IMR-90 (cell line): Measurements from ENCODE around the gene MSH2.

Experiments
- CEBPB ChIP-seq: IDR thresholded peaks from 2 replicates; pipeline ENCODE4 v1.6.1; 2012; ENCODE audit warnings: low read depth, low read length, improper control_type of control experiment
- CHD1 ChIP-seq: IDR thresholded peaks from 2 replicates; pipeline ENCODE4 v1.6.1; 2012; ENCODE audit warnings: low read depth, low read length, improper control_type of control experiment
- FOS ChIP-seq: fragments of 150-350 bp; IDR thresholded peaks from 2 replicates; pipeline ENCODE4 v1.6.1; 2016; ENCODE audit warnings: low read depth, low read length
- MXI1 ChIP-seq: IDR thresholded peaks from 2 replicates; pipeline ENCODE4 v1.6.1; 2012; ENCODE audit warnings: low read depth, mild to moderate bottlenecking, low read length, moderate library complexity, borderline replicate concordance
- POLR2A ChIP-seq: IDR thresholded peaks from 2 replicates; pipeline ENCODE4 v1.6.1; 2012; ENCODE audit warnings: mild to moderate bottlenecking, low read depth, low read length
- RAD21 ChIP-seq: IDR thresholded peaks from 2 replicates; pipeline ENCODE4 v1.6.1; 2012; ENCODE audit warnings: low read length, improper control_type of control experiment
- RCOR1 ChIP-seq: IDR thresholded peaks from 2 replicates; pipeline ENCODE4 v1.6.1; 2012; ENCODE audit warnings: mild to moderate bottlenecking, low read length, improper control_type of control experiment; ENCODE audit not compliant: insufficient replicate concordance
- RFX5 ChIP-seq: IDR thresholded peaks from 2 replicates; pipeline ENCODE4 v1.8.0; 2012; ENCODE audit warnings: low read depth, mild to moderate bottlenecking, low read length, moderate library complexity
- SMC3 ChIP-seq: fragments of 150-350 bp; IDR thresholded peaks from 2 replicates; pipeline ENCODE4 v1.6.1; 2016; ENCODE audit warnings: low read depth, mild to moderate bottlenecking, antibody characterized with exemption, low read length, moderate library complexity
- USF2 ChIP-seq: fragments of 150-350 bp; IDR thresholded peaks from 2 replicates; pipeline ENCODE4 v1.6.1; 2017; ENCODE audit warnings: mild to moderate bottlenecking, antibody characterized with exemption, low read length, low read depth
- TF ChIP-seq, protein P1 (sequence below): conservative IDR thresholded peaks from 2 replicates; pipeline ENCODE4 v1.5.1; 2012; ENCODE audit warnings: mild to moderate bottlenecking, low read depth, low read length, improper control_type of control experiment

DNA sequence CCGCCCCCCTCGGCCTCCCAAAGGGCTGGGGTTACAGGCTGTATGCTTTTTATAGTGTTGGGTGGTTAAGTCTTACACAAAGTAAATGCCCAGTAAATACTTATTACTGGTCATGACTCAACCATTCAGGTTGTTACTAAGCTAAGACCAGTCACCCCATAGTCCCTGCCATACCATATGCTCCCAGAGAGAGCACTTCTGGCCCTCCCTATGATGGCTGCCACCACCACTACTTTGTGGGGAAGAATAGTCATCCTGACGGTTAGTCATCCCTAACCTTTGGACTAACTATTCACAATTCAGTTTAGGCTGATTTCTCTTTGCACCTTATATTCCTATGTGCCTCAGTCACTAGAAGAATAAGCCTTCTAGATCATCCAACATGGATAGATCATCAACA lies 42.0 kb upstream of the MSH2 start:
- TF ChIP-seq POLR2A (no peak), USF2 (no peak), RCOR1 (no peak), SMC3 (no peak), FOS (peak; percentile 25; the same call in 1 of the 2 replicates), CEBPB (0 out of 2 replicates have a peak, but pooled peaks have one; percentile 16), CHD1 (no peak), RAD21 (no peak), RFX5 (no peak), MXI1 (no peak)
- TF ChIP-seq, protein P1, sequence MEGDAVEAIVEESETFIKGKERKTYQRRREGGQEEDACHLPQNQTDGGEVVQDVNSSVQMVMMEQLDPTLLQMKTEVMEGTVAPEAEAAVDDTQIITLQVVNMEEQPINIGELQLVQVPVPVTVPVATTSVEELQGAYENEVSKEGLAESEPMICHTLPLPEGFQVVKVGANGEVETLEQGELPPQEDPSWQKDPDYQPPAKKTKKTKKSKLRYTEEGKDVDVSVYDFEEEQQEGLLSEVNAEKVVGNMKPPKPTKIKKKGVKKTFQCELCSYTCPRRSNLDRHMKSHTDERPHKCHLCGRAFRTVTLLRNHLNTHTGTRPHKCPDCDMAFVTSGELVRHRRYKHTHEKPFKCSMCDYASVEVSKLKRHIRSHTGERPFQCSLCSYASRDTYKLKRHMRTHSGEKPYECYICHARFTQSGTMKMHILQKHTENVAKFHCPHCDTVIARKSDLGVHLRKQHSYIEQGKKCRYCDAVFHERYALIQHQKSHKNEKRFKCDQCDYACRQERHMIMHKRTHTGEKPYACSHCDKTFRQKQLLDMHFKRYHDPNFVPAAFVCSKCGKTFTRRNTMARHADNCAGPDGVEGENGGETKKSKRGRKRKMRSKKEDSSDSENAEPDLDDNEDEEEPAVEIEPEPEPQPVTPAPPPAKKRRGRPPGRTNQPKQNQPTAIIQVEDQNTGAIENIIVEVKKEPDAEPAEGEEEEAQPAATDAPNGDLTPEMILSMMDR = no peak
